ENCODE measurements around the gene ZNF532. TPM values are rescaled to one million over a fixed set of nuclear protein-coding genes. Genes with fewer than 3 reads are reported as not detected.

ZNF532 gene
- total and polyA plus RNA-seq, 2 of the 13 experiments (the other 11 are each of a cell fraction or from before 2014, with no cell fraction given) = not detected

DNA sequence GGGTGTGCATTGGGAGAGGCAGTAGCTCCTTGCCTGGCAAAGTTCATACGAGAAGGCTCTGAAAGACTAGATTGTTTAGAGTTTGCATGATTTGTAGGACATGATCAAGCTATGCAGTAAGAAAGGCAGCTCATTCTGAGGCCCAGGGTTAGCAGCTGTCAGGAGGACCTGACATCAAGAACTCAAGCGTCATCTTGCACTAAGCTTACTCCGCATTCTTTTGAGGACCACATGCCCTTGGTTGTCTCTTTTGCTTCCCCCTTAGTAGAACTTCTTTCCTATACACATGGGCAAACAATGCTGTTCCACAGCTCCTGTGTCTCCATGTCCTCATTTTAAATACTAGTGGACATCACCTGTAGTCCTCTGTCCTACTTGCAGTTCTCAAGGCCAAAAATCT is 14.0 kb downstream of the ZNF532 start:
- no peak overlapping the region for H3K27ac ChIP-seq (ENCODE audit: extremely low read length, insufficient read depth, low read length)
- H3K4me3 ChIP-seq (replicated peaks in 1 of 3; ENCODE audit: insufficient read depth in 1 of 3, low read depth in 2 of 3, low read length in 3 of 3) = no peak overlapping the region
- intact Hi-C loops (cut with micrococcal nuclease; ENCODE audit: unreplicated experiment) = no loop called here
- H3K4me2 ChIP-seq (ENCODE audit: low read depth, low read length) = no peak overlapping the region
- TF ChIP-seq MYC (CRISPR knock-in tag; IDR thresholded peaks at IDR 0.05; ENCODE audit: borderline replicate concordance) (no peak), ZMAT5 (CRISPR knock-in tag; IDR thresholded peaks at IDR 0.05; ENCODE audit: borderline replicate concordance, low read depth) (no peak), ATF3 (CRISPR knock-in tag; IDR thresholded peaks at IDR 0.05) (no peak), RXRB (CRISPR knock-in tag; IDR thresholded peaks at IDR 0.05; ENCODE audit: borderline replicate concordance) (no peak), THAP9 (CRISPR knock-in tag; IDR thresholded peaks at IDR 0.05; ENCODE audit: borderline replicate concordance) (no peak), TOE1 (CRISPR knock-in tag; IDR thresholded peaks at IDR 0.05) (no peak), GABPB1 (CRISPR knock-in tag; IDR thresholded peaks at IDR 0.05) (no peak), ZNF770 (CRISPR knock-in tag; IDR thresholded peaks at IDR 0.05) (no peak)
- TF ChIP-seq, protein P1, sequence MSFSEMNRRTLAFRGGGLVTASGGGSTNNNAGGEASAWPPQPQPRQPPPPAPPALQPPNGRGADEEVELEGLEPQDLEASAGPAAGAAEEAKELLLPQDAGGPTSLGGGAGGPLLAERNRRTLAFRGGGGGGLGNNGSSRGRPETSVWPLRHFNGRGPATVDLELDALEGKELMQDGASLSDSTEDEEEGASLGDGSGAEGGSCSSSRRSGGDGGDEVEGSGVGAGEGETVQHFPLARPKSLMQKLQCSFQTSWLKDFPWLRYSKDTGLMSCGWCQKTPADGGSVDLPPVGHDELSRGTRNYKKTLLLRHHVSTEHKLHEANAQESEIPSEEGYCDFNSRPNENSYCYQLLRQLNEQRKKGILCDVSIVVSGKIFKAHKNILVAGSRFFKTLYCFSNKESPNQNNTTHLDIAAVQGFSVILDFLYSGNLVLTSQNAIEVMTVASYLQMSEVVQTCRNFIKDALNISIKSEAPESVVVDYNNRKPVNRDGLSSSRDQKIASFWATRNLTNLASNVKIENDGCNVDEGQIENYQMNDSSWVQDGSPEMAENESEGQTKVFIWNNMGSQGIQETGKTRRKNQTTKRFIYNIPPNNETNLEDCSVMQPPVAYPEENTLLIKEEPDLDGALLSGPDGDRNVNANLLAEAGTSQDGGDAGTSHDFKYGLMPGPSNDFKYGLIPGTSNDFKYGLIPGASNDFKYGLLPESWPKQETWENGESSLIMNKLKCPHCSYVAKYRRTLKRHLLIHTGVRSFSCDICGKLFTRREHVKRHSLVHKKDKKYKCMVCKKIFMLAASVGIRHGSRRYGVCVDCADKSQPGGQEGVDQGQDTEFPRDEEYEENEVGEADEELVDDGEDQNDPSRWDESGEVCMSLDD (CRISPR knock-in tag; IDR thresholded peaks at IDR 0.05; ENCODE audit: borderline replicate concordance) = no peak
- no peaks in the 10 kb centered on the region for H3K36me3 ChIP-seq (replicated peaks in 1 of 2; ENCODE audit: control insufficient read depth in 1 of 2, insufficient read depth in 2 of 2, low read length in 2 of 2)
- no peaks in the 10 kb centered on the region for H3K9me3 ChIP-seq (ENCODE audit: low read length)
- H3K79me2 ChIP-seq (ENCODE audit: insufficient read depth, low read length) = no peaks in the 10 kb centered on the region
- no peaks in the 10 kb centered on the region for H3K4me1 ChIP-seq (ENCODE audit: insufficient read depth, low read length)
- POLR2A ChIA-PET = no interaction called here
- 50% methylated on average over 3 of the region's 3 CpGs for WGBS (ENCODE audit: low lambda C conversion rate)
- H2AFZ ChIP-seq (ENCODE audit: low read length) = no peak overlapping the region
- H3K27me3 ChIP-seq (ENCODE audit: control insufficient read depth in 1 of 2, insufficient read depth in 2 of 2, low read length in 2 of 2) = peaks cover 3 to 22% of the 10 kb centered on the region in 2 experiments; a peak in 3 of 5 replicates
- in situ Hi-C loops (cut with HindIII; ENCODE audit: extremely low pct_ligation_motif_present, low pct_unique_long_range_greater_than_20kb) = no loop called here
- CTCF ChIA-PET (ENCODE audit: low intra/inter-chr PET ratio, low total read pairs) = no interaction called here
- ATAC-seq (no peak), DNase-seq (ENCODE audit: low spot score) (no peak), FAIRE-seq (no peak)
- no peak overlapping the region for H3K9ac ChIP-seq (ENCODE audit: insufficient read depth, low read depth, low read length)
- no TSS peak for BruUV-seq (replicated peaks)
- H4K20me1 ChIP-seq (ENCODE audit: insufficient read depth, low read length) = no peaks in the 10 kb centered on the region
